OCI-LY3 (cell line): Measurements from ENCODE around the gene KIF11.

ENCODE experiments used
- H2AFZ ChIP-seq: fragments of 200-600, 300-600 bp; shearing (Covaris generic); 2 replicates; pipeline ENCODE4 v1.6.0; 2014; ENCODE audit warnings: antibody characterized with exemption, low read depth, low read length
- H3K27ac ChIP-seq: fragments of 200-600, 300-600 bp; sonication (generic); 2 replicates; pipeline ENCODE4 v1.5.1; 2014; ENCODE audit warnings: mild to moderate bottlenecking, low read length, moderate library complexity, mixed read lengths
- H3K27me3 ChIP-seq: fragments of 200-600, 300-600 bp; sonication (generic); 2 replicates; pipeline ENCODE4 v1.6.1; 2014; ENCODE audit warnings: low read depth, low read length, mixed read lengths
- H3K36me3 ChIP-seq: fragments of 200-600, 300-600 bp; sonication (generic); replicated peaks from 2 replicates; pipeline ENCODE3; 2014; ENCODE audit warnings: low read depth, low read length, mixed read lengths
- H3K4me1 ChIP-seq: fragments of 300-600, 200-600 bp; sonication (generic); 2 replicates; pipeline ENCODE4 v1.6.1; 2014; ENCODE audit warnings: low read length, mixed read lengths
- H3K4me2 ChIP-seq: fragments of 200-600, 300-600 bp; sonication (generic); 2 replicates; pipeline ENCODE4 v1.6.1; 2014; ENCODE audit warnings: low read length, mixed read lengths
- H3K4me3 ChIP-seq: fragments of 300-600, 200-600 bp; sonication (generic); 2 replicates; pipeline ENCODE4 v1.5.1; 2014; ENCODE audit warnings: antibody characterized with exemption, mild to moderate bottlenecking, low read length, moderate library complexity
- H3K79me2 ChIP-seq: fragments of 300-600, 200-600 bp; shearing (Covaris generic); 2 replicates; pipeline ENCODE4 v1.6.1; 2014; ENCODE audit warnings: mild to moderate bottlenecking, low read length, mixed read lengths
- H3K9ac ChIP-seq: fragments of 300-600, 200-600 bp; shearing (Covaris generic); 2 replicates; pipeline ENCODE4 v1.6.0; 2014; ENCODE audit warnings: mild to moderate bottlenecking, low read length, moderate library complexity
- H3K9me3 ChIP-seq: fragments of 200-600, 300-600 bp; shearing (Covaris generic); 2 replicates; pipeline ENCODE4 v1.6.1; 2014; ENCODE audit warnings: low read length, mixed read lengths; ENCODE audit not compliant: insufficient read depth
- H4K20me1 ChIP-seq: fragments of 200-600, 300-600 bp; sonication (generic); 2 replicates; pipeline ENCODE4 v1.6.1; 2016; ENCODE audit warnings: low read length, mixed read lengths; ENCODE audit not compliant: insufficient read depth
- EZH2phosphoT487 ChIP-seq: fragments of 200-600 bp; shearing (Covaris generic); IDR thresholded peaks from 2 replicates; pipeline ENCODE4 v1.6.1; 2018; ENCODE audit warnings: antibody characterized with exemption, mixed run types, low read depth
- TF ChIP-seq, protein P1 (sequence below): fragments of 200-600, 300-600 bp; sonication (generic); IDR thresholded peaks from 2 replicates; pipeline ENCODE4 v1.5.1; 2014; ENCODE audit warnings: antibody characterized with exemption, low read length, low read depth

Gene KIF11

DNA sequence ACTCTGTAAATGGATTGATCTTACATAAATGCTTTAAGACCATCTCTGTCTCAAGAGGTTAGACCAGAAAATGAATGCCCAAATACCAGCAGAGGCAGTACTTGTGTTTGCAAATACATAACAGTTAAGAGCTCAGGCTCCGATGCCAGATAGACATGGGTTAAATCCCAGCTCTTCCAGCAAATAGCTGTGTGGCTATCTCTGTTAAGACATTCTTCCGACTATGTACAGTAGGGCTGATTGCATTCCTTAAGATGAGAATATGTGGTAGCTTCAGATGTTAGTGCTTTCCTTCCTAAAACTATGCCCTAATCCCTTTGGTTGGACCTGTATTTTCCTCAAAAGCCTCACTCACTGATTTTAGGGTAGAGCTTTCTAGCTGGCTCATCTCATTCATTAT, 21.3 kb upstream of the KIF11 start:
- no peak for TF ChIP-seq EZH2phosphoT487
- TF ChIP-seq, protein P1, sequence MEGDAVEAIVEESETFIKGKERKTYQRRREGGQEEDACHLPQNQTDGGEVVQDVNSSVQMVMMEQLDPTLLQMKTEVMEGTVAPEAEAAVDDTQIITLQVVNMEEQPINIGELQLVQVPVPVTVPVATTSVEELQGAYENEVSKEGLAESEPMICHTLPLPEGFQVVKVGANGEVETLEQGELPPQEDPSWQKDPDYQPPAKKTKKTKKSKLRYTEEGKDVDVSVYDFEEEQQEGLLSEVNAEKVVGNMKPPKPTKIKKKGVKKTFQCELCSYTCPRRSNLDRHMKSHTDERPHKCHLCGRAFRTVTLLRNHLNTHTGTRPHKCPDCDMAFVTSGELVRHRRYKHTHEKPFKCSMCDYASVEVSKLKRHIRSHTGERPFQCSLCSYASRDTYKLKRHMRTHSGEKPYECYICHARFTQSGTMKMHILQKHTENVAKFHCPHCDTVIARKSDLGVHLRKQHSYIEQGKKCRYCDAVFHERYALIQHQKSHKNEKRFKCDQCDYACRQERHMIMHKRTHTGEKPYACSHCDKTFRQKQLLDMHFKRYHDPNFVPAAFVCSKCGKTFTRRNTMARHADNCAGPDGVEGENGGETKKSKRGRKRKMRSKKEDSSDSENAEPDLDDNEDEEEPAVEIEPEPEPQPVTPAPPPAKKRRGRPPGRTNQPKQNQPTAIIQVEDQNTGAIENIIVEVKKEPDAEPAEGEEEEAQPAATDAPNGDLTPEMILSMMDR: no peak
- H3K9me3 ChIP-seq: no peaks in the 10 kb centered on the region
- H3K27ac ChIP-seq: no peak overlapping the region
- H3K79me2 ChIP-seq: peaks cover 51% of the 10 kb centered on the region
- no peak overlapping the region for H3K9ac ChIP-seq
- no peaks in the 10 kb centered on the region for H3K27me3 ChIP-seq
- no peak overlapping the region for H3K4me3 ChIP-seq
- peaks cover 8% of the 10 kb centered on the region for H3K36me3 ChIP-seq
- no peak overlapping the region for H2AFZ ChIP-seq
- H4K20me1 ChIP-seq: peaks cover 17% of the 10 kb centered on the region
- H3K4me1 ChIP-seq: peaks cover 24% of the 10 kb centered on the region
- no peak overlapping the region for H3K4me2 ChIP-seq

DNA sequence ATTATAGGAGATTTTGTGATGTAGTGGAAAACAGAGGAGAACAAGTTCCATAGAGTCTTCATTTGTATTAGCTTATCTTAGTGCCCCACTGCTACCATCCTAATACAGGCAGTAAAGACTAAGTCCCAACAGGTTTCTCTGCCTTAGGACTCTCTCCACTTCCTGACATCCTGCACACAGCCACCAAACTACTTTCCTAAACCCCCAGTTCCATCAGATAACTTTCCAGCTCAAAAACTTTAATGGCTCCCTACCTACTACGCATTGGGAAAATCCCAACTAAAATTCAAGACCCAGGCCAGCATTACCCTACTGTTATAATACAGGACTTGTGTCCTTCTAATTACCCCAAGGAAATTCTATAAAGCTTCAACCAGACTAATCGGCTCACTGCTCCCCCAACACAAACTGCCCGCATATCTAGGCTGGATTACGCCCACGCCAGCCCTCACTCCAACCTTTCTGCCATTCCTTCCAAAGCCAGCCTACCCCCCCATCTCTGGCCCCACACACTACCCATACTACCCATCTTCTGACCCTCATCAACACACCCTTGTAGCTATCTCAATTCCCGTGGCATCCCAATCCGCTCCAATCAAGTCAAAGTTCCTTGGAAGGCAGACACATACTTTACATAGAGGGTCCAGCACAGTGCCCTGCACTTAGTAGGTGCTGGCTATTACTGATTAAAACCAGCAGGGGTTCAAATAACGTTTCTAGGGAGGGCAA, 20.4 kb upstream of the KIF11 start:
- Histone ChIP-seq H3K4me3 (peak overlapping the region; percentile 93), H3K4me1 (peaks cover 24% of the 10 kb centered on the region), H3K79me2 (peaks cover 43% of the 10 kb centered on the region), H3K4me2 (peak overlapping the region; percentile 98), H3K36me3 (peaks cover 8% of the 10 kb centered on the region), H3K9me3 (no peaks in the 10 kb centered on the region), H3K27ac (no peak overlapping the region), H3K27me3 (no peaks in the 10 kb centered on the region), H2AFZ (no peak overlapping the region), H3K9ac (peak overlapping the region; percentile 90), H4K20me1 (peaks cover 13% of the 10 kb centered on the region)
- TF ChIP-seq, protein P1: no peak
- TF ChIP-seq EZH2phosphoT487: no peak

DNA sequence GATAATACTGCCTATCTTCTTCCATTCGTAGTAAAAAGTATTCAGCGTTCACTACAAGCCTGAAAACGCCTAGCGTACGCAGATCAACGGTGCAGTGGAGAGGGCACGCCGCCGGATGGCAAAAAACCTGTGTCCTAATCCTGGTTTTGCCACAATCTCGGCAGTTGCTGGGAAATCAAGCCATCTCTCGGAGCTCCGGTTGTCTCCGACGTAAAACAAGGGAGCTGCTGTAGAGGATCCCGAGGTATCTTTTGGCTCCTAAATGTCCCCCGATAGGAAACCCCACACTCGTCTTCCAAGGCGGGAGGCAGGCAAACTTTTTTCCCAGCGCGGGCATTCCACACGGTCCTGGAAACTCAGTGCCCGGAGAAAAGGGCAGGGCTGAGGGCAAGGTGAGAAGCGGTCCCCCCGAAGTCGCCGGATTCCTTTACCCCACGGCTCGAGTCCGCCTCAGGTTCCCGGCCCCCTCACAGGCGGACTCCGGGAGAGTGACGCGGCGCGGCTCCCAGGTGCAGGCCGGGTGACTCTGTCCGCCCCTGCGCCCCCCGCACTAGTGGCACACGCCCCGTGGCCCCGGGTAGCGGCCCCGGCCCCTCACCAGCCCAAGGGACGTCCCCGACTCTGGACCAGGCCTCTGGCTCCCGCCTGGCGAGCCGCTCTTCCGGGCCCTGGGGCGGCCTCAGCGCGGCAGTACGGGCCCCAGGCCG, 19.7 kb upstream of the KIF11 start:
- Histone ChIP-seq H3K4me2 (peak overlapping the region; percentile 98), H3K36me3 (peaks cover 8% of the 10 kb centered on the region), H4K20me1 (peaks cover 8% of the 10 kb centered on the region; the same call in 1 of the 2 replicates), H2AFZ (peak overlapping the region; percentile 99), H3K4me1 (peaks cover 16% of the 10 kb centered on the region), H3K9ac (peak overlapping the region; percentile 90), H3K27ac (peak overlapping the region; percentile 68), H3K79me2 (peaks cover 41% of the 10 kb centered on the region), H3K4me3 (peak overlapping the region; percentile 93), H3K27me3 (no peaks in the 10 kb centered on the region), H3K9me3 (no peaks in the 10 kb centered on the region)
- TF ChIP-seq, protein P1: no peak
- TF ChIP-seq EZH2phosphoT487: no peak

DNA sequence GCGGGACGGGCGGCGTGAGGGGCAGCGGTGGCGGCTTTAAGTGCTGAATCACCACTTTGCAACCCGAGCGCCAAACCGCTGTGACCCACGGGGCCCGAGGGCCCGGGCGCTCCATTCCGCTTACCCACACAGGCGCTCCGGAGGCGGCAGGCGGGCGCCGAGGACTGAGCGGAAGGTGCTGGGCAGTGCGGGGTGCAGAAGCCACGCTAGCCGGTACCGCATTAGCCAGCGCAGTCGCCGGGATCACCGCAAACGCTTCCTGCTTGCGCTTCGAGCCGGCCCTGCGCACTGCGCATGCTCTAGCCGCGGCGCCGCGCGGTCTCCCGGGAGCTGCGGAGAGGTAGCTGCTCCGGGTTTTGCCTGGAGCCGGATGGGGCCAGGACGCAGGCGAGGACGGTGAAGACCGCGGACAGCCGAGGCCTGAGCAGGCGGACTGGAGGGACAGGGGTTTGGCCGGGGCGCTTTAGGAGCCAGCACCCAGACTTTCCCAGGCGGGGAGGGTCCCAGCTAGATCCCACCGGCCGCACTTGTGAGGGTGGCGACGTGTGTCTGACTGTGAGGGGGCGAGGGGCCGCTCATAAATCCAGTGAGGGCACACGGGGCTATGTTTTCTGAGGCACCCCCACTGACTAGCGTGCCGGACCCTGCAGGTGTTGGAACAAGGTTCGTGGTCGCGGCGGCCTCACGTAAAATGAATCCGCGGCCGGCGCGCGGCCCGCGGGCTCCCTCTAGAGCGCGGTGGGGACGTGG, 19.0 kb upstream of the KIF11 start, which contains the start of gene IDE:
TSS of gene IDE (minus strand) at position 296 of the 750 bp plus-strand sequence. CDS start at position 222, 74 bp downstream.
- peaks cover 8% of the 10 kb centered on the region; the same call in 1 of the 2 replicates for H4K20me1 ChIP-seq
- peaks cover 15% of the 10 kb centered on the region for H3K4me1 ChIP-seq
- no peaks in the 10 kb centered on the region for H3K9me3 ChIP-seq
- H3K79me2 ChIP-seq: peaks cover 40% of the 10 kb centered on the region
- peak within 1 kb of the TSS; percentile 98 for H3K4me2 ChIP-seq
- H2AFZ ChIP-seq: peak within 1 kb of the TSS; percentile 99
- peaks cover 6% of the 10 kb centered on the region for H3K36me3 ChIP-seq
- TF ChIP-seq, protein P1: peak; percentile 59
- no peak for TF ChIP-seq EZH2phosphoT487
- peak within 1 kb of the TSS; percentile 90 for H3K9ac ChIP-seq
- peak within 1 kb of the TSS; percentile 93 for H3K4me3 ChIP-seq
- H3K27me3 ChIP-seq: no peaks in the 10 kb centered on the region
- H3K27ac ChIP-seq: peak within 1 kb of the TSS; percentile 68
